HG03280 (cell line): Measurements from ENCODE around the gene EPHA6.

Experiments
- ATAC-seq: cut with Tn5 transposase; IDR thresholded peaks from one replicate; pipeline ENCODE4 v1.9.1; 2021; ENCODE audit warnings: mild to moderate bottlenecking, moderate library complexity; ENCODE audit not compliant: unreplicated experiment

EPHA6 gene

DNA sequence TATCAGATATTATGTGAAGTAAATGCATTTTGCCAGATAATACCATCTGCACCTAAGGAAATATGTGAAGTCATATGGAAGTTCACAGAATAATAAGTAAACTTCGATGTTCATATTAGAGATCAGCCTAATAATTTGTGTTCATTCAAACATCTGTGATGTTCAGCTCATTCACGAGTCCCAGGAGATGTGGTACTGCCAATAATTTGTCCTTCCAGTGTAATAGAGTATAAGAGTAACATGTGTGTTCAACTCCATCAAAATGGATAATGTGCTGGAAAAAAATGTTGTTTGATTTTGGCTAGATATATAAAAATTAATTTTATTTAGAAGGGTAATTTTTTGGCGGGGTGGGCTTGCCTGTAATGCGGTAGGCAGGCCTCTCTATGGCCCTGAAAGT lies 874.7 kb downstream of the EPHA6 start:
- ATAC-seq = no peak

DNA sequence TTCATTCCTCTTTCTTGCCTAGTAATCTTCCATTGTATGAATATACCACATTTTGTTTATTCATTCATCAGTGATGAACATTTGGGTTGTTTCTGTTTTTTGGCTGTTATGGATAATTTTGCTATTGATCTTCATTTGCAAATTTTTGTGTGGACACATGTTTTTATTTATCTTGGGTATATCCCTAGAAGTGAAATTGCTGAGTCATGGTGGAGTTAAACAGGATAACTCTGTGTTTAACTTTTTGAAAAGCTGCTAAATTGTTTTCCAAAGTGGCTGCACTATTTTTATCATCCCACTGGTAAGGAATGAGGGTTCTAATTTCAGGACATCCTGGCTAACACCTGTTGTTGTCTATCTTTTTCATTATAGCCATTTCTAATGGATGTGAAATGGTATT lies 875.6 kb downstream of the EPHA6 start:
- no peak for ATAC-seq

DNA sequence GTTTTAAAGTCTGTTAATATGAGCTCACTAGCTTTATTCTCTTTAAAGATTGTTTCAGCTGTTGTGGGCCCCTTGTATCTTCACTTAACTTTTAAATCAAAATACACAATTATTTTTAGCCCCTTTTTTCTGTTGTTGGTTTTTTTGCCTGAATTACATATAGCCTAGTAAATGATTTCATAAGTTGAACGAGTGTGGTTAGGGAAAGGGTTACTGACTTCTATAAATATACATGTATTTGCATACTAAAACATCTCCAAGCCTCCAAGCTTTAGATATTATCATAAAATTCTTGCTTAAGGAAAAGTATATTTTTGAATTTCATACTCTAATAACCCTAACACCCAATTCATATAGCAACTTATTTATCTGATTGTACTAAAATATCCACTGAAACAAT lies 877.0 kb downstream of the EPHA6 start:
- ATAC-seq = no peak

DNA sequence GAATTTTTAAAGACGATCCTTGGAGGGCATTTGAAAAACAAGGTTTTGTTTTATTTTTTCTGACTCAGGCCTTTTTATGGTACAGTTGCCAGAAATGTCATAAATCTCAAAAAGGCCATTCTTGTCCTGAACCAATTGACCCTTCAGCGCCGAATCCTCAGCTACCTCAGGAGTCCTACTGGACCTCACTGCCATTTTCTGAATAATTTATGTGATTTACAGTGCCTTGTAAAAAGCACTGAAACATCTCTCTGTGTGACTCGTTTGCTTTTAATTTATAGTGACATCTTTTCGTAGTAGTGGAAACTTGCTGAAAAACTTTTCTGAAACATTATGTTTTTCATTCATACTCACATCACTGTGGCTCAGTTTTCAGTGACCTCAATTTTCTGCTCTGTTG lies 878.0 kb downstream of the EPHA6 start:
- no peak for ATAC-seq

DNA sequence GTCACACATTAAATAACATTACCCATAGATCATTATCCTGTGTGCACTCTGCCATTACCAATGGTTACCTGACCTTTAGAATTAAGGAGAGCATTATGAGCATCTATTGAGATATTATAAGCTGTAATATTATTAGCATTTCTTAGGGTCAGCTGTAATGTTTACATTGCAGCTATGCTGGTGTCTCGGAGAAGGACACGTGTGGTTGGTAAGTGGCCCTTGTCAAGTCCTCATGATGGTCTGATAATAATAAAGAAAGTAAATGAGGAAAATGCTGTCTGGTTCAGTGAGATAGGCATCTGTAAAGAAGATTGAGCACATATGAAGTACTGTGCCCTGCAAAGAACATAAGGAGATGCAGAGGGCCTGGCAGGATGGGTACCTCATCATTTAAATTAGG lies 878.4 kb downstream of the EPHA6 start:
- ATAC-seq = no peak

DNA sequence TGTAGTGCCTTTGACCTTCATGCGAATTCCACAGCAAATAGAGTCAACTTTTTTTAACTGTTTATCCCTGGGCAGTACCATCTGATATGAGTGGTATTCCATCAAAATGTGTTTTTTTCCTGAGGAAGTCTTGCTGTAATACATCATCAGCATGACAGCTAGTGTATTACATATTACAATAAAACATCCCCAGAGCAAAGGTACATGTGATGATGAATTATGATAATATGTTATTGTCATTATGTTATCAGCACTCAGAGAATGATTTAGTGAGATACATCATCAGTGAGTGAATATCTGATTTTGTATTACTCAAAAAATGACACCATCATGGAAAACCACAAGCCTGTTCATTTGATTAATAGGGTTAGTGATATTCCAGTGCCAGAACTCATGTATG lies 880.5 kb downstream of the EPHA6 start:
- no peak for ATAC-seq

DNA sequence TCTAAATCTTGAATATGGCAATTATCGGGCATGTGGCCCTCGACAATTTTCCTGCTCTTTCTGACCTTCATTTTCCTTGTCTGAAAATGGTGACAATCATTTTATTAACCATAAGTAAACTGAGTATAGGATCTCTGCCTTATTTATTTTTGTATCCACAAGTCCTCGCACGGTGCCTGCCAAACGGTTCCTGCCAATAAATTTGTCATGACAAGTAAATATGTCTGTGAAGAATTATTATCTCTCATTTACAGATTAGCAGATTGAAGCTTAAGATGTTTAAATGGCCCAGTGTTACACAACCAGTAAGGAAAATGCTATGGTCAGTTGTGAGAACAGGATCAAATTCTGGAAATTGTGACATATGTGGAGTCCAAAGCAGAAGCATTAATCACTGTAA lies 884.3 kb downstream of the EPHA6 start:
- ATAC-seq = no peak

DNA sequence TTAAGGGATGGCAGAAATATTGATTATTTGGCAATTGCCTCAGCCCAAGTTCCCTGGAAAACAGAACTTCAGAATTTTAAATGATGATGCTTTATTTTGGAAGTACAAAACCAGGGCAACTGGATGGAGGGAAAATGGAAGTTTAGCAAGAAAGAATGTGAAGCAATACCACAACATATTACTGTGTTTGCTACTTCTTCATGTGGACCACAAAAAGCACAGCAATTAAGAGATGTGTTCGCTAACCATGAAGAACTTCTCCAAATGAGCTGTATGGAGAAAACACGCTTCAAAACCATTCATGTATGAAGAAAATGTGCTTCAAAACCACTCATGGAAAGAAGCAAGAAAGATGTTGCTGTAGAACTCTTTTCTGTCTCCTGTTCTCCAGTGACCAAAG lies 885.5 kb downstream of the EPHA6 start:
- no peak for ATAC-seq

DNA sequence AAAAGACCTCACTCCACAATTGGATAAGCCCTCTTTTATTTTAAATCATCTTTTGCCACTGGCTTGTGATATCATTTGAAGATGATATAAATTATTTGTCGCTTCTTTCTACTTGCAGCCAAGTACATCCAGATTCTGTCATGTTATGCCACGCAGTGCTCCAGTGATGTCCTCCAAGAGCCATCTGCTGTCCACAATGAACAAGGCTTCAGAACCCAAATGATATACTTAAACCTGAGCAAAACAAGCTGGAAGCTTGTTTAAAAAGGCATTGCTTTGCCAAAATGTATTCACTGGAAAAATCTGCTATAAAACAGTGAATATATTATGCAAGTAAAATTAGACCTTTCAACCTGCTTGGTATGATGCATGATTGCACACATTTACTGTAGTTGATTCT lies 891.4 kb downstream of the EPHA6 start:
- no peak for ATAC-seq

DNA sequence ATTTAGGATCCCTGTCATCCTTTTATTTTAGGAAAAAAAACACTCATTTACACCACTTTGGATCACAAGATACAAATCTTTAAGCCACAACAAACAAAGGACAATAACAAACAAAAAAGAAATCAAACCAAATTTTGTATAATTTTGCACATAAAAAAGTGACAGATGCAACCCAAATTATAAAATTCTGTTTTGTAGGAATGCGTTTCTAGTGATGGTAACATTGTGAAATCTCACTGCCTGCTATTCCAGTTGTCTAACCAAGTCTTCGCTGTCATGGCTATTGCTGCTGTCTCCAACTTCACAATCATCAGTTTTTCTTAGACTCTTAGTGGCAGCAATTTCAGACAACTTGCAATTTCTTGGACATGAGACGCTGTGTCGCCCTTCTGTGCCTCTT lies 891.8 kb downstream of the EPHA6 start:
- ATAC-seq = no peak

DNA sequence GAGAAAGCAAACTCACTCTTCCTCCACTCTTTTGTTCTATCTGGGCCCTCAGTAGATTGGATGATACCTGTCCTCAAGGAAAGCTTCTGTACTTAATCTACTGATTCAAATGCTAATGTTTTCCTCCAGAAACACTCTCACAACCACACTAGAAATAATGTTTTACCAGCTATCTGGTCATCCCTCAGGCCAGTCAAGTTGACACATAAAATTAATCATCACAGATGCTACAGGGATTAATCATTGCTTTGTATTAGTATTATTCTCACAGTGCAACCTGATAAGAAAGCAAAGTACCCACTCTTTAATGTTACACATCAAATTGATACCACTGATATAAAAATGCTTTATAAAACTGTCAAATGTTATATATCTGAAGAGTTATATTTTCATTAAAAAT lies 897.3 kb downstream of the EPHA6 start:
- ATAC-seq = no peak

DNA sequence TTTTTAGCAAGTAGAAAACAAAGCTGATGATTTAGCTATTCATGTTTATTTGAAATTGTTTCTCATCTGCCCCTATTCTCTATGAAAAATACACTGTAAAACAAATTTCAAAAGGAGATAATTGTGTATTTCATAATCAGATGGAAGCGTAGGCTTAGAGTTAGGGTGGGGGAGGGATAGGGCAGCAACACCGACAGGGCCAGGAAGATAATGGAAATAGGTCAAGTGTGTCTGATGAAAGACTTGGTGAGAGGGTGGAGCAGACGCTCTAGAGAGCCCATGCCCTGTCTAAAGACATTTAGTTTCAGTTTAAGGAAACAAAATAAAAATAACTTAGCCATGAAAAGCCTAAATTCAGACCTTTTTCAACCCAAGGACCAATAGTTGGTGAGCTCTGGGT lies 898.5 kb downstream of the EPHA6 start:
- no peak for ATAC-seq

DNA sequence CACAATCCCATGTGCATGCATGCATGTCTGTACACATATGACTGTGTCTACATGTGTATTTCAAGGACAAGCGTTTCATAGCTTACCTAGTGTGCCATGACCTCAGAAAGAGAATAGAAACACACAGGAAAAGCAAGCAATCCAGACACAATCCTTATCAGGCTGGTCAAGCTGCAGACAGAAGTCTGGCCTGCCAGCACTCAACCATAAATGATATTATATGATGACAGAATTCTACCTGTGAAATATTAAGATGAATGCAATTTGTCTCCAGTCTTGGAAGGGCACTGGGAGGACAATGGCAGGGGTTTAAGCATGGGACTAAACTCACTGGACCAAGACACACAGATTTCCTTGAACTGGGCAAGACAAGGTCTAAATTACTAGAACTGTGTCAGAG lies 899.2 kb downstream of the EPHA6 start:
- no peak for ATAC-seq

DNA sequence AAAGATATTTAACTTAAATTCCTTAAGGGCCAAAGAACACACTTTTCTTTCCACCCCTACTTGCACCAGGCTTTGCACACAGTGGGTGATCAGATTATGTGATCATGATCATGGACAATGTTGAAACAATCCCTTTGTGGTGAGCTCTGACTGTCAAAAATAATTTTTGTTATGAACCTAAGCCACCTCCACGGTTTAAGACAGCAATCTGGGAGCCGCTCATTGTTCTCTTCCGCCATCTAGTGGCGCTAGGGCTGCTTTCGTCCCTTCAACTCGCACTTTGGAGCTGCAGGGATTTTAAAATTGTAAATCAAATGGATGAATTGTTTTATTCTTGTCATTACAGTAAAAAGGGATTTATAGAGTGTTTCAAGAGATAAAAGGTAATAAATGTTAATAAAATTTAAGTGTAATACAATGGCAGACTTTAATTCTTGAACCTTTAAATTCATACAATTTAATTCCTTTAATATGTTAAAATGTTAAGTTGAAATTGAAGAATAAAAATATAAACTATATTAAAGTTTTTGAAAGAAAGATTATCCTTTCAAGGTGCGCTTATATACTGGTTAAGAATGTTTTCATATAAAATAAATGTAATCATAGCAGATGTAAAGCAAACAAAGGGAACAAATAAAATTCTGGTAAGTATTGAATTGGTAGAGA lies 904.9 kb downstream of the EPHA6 start:
- ATAC-seq = peak; percentile 88

DNA sequence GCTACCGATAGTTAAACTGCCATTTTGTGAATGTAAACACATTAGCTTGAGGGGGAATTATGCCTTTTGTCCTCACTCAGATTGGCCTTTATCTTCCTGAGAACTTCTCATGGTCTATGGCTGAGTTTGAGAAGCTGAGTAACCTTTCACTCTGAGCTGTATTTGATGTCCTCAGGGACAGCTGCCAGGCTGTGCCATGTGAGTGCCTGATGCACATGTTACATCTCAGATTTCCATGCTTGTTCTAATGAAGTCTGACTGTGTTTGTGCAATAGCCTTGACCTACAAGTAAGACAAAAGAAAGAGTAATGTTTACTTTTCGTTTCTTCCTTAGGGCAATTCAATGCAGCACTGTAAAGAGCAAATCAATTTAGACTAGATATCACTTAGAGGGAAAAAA lies 906.0 kb downstream of the EPHA6 start:
- no peak for ATAC-seq

DNA sequence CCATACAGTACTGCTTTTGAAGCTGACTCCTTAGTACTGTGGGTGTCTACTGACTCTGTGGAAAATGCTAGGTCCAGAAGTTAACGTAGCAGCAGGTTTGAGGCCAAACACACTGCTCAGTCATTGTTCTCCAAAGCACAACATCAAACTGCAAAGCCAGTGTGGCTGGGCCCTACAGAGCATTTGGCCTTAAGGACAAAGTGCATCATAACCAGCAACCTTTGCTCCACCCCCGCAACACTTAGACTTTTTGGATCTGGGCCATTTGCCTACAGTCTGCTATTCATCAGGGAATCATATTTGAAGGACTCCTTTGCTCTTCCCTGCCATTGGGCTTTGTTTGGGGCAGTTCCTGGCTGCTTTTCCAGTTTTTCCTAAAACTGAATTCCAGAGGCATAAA lies 907.1 kb downstream of the EPHA6 start:
- no peak for ATAC-seq

DNA sequence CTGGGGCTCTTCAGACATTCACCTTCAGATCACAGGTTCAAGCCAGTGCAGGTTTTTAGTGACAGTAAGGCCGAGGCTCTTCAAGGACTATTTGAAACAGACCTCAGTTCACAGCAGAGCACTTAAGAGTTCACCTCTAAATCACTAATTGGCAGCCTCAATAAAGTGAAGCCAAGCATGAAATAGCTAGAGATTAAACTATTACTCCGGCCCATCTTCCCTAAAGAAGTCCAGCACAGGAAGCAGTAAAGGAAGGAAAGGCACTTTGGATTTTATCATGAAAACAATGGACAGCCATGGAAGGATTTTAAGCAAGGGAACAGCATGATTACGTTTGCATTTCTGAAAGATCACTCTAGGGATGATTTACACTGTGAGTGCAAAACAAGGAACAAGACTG lies 922.5 kb downstream of the EPHA6 start:
- ATAC-seq = no peak

DNA sequence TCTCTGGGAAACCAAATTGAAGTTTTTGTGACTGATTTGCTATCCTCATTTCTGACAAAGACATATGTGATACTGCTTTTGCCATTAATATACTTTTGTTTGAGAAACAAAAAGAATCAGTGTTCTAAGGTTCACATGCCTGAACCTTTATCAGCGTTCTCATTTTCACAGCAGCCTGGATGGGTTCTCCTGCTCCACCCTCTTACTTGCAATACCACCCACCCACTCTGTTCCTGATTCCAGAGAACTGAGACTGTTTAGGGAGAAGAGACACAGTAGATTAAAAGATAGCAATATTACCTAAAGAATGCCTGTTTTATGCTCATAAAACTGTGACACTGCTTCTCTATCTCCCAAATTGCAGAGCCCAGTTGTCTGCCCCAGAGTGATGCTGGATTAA lies 924.4 kb downstream of the EPHA6 start:
- ATAC-seq = no peak

DNA sequence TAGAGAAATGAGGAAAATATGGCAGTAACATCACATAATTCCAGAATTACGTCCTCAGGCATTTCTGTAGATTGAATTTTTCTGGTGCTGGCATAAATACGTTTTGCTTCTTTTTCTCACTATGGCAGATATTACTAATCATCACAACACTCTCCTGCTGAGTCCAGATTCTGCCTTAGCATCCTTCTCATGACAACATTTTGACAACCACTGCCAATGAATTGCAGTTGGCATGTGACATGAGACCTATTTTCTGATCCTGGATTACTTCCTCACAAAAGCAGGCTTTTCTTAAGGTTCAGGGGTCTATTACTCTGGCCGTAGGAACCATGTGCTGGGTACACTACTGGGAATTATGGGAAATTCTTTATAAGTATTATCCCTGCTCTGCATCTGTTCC lies 927.6 kb downstream of the EPHA6 start:
- ATAC-seq = no peak

DNA sequence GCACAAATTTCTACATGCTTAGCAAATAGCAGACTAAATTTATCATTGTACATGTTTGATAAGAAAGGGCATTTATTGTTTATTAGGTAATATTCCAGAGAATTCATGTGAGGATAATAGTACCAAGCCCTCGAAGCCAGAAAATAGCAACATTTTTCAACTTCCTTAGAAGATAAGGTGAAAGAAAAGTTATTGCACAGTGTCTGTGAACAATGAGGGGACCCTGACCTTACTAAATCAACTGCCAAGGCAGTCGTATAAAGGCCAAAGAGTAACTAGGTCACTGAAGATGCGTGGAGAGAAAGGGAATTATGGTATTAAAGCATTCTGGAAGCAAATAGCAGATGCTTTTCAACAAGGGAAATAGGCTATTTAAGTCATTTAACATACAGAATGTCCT lies 929.9 kb downstream of the EPHA6 start:
- no peak for ATAC-seq

DNA sequence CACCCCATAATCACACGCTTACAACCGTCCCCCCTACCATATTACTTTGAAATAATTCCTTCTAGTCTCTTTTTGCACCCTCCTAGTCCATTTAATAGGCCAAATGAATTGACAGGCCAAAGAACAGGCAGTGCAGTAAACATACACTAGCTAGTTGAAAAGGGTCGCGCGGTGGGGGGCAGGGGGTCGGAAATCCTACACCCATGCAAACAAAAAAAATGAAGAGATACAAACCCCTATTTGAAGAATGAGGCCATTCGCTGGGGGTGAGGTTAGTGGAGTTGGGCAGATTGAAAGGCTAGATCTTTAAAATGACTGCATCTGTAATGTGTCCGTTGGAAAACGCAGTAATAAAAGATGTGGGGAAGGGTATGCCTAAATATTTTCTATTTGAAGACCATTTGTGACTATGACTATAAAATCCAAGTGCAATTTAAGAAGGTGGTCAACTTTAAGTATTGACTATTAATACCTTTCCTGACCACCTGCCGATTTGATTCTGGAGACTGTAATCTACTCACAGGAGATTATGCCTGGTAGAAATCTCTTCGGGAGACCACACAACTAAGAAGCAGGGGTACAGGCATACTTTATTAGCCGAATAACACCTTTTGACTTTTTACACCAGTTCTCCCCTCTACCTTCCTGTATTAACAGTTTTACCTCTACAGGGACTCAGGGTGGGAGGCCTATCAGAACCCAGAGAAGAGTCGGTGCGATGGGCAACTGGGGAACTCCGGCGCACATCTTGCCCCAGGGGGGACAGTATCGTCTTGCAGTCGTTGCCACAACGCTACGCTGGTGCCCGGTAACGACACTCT lies 949.4 kb downstream of the EPHA6 start:
- peak; percentile 48 for ATAC-seq

DNA sequence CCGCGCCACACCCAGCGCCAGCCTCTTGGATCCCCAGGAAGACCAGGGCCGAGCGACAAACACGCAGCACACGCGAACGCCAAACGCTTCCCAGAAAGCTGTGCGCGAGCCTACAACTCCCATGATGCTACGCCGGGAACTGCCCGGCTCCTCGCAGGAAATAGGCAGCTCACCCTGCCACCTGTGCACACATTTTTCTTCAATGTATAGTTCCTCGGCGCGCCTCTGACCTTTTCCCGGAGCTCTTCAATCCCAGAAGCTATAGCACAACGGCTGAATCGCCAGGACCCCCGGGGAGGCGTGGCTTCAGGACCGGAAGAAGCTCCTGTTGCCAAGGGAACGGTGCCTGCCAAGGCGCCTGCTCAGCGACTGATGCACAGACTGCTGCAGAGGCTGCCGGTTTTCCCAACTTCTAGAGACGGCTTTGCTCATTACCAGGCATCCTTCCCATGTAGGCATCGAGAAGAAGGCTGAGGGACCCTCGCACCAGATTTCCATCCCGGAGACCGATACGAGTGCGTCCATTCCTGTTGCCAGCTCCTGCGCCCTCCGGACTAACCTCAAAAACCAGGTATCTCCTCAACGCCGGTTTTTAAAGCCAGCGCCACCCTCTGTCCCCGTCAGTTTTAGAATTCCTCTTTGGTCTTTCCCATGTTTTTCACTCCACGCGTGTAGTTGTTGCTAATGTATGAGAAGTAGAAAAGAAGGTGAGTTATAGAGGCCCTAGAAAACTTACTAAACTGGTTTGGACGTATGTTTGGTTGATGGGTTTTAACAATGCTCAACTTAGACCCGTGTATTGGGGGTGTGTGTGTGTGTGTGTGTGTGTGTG lies 950.2 kb downstream of the EPHA6 start, which contains the start of gene ARL6:
Gene ARL6, plus strand, starts transcription at position 352 of the 832 bp plus-strand sequence. CDS start 3,350 bp downstream, outside the sequence.
- peak; percentile 94 for ATAC-seq
